ENCODE results near the gene ADAM19.

The ADAM19 gene

DNA sequence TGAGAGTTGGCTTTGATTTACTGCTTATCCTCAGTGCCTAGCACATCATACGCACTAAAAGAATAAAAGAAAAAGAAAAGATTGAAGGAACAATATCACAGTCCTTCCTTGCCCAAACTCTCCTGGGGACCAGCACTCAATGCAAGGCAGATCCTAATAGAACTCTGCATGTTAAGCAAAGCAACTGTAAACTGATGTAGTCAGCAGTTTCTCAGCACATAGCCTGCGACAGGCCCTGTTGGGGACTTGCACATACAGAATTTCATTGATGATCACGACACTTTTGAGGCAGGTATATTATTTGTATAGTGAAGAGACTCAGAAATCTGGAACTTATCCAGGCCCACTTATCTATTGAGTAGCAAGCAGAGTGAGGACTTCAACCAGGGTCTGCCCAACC is 100.1 kb downstream of the ADAM19 start:
- no peak for DNase-seq (ENCODE audit: low read depth)
- H3K4me3 ChIP-seq (ENCODE audit: low read depth, low read length) = no peak overlapping the region

DNA sequence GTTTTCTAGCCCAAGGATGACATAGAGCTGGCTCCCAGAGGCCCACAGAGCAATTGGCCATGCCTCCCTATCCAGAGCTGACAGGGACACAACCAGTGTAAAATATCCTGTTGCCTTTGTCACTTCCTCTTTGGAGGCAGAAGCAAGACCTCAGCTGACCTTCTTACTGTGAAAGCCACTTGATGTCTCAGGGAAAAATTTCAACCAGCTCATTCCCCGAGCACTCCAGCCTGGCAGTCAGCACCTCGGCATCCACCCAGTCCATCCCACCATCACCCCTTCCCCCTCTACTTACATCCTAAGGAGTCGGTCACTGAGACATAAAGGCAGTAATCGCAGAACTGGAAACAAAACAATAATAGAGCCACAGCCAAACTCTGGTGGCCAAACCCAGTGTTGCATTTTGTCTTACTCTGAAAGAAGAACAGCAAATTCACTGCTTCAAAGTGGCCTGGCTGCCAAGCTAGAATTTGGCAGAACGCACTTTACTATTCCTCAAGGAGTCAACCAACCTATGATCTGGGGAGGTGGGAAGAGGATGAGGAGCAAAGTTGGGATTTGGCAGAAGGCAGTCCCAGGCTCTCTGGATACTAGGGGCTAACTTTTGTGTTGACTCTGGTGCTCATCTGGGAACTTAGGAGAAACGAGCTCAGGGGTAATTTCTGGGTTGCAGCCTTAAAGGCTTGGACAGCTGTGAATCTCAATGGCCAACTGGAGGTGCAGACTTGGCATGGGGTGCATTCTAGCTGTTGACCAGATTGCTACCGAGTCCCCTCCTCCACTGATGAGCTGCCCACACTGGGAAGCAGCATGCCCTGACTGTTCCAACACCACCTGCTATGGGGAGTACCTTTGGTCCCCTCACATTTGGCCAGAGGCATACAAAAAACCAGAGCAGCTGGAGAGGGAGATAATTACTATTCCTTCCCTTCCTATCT is 101.9 kb downstream of the ADAM19 start:
- no peak for DNase-seq (ENCODE audit: low read depth)
- H3K4me3 ChIP-seq (ENCODE audit: low read depth, low read length) = no peak overlapping the region

- no peak for DNase-seq (ENCODE audit: low read depth)
- H3K4me3 ChIP-seq (ENCODE audit: low read depth, low read length) = no peak overlapping the region
Measured at GRCh38 chr5:157471709-157472108, 103.9 kb downstream of the ADAM19 start.

- no peak for DNase-seq (ENCODE audit: low read depth)
- H3K4me3 ChIP-seq (ENCODE audit: low read depth, low read length) = no peak overlapping the region
Measured at GRCh38 chr5:157470631-157471030, 104.9 kb downstream of the ADAM19 start.

- no peak for DNase-seq (ENCODE audit: low read depth)
- no peak overlapping the region for H3K4me3 ChIP-seq (ENCODE audit: low read depth, low read length)
Measured at GRCh38 chr5:157469687-157470086, 105.9 kb downstream of the ADAM19 start.

DNA sequence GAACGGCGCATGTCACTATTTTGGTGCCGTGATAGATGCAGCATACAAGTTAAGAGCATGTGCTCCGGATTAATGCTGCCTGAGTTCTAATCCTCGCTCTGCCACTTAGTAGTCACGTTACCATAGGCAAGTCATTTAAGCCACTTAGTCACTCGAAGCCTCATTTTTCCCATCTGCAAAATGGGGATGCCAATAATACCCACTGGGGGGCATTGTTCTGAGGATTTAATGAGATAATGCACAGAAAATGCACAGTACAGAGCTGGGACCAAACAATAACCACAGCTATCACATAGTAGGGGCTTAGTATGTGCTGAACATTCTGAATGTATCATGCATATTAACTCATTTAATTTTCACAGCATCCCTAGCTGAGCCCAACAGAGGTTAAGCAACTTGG is 106.5 kb downstream of the ADAM19 start:
- no peak for DNase-seq (ENCODE audit: low read depth)
- H3K4me3 ChIP-seq (ENCODE audit: low read depth, low read length) = no peak overlapping the region

- no peak for DNase-seq (ENCODE audit: low read depth)
- no peak overlapping the region for H3K4me3 ChIP-seq (ENCODE audit: low read depth, low read length)
Measured at GRCh38 chr5:157468293-157468965, 107.1 kb downstream of the ADAM19 start.

- no peak overlapping the region for H3K4me3 ChIP-seq (ENCODE audit: low read depth, low read length)
- peak; percentile 90 for DNase-seq (ENCODE audit: low read depth)
Measured at GRCh38 chr5:157464519-157465171, 110.9 kb downstream of the ADAM19 start.

- no peak overlapping the region for H3K4me3 ChIP-seq (ENCODE audit: low read depth, low read length)
- peak; percentile 62 for DNase-seq (ENCODE audit: low read depth)
Measured at GRCh38 chr5:157463621-157464518, 111.7 kb downstream of the ADAM19 start.

DNA sequence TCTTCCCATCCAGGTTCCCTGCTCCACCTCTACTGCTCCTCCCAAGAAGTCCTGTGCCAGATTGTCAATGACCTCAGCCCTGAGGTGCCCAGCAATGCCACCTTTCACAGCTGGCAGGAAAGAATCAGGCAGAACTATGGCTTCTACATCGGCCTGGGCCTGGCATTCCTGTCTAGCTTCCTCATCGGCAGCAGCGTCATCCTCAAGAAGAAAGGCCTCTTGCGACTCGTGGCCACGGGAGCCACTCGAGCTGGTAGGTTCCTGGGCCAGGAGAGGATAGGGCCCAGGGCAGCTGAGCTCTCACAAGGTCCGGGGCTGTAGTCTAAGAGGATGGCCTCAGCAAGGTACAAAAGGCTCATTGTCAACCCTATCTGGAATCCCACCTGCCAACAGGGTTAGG is 112.5 kb downstream of the ADAM19 start:
- DNase-seq (ENCODE audit: low read depth) = no peak
- H3K4me3 ChIP-seq (ENCODE audit: low read depth, low read length) = no peak overlapping the region

- no peak overlapping the region for H3K4me3 ChIP-seq (ENCODE audit: low read depth, low read length)
- no peak for DNase-seq (ENCODE audit: low read depth)
Measured at GRCh38 chr5:157460921-157461792, 114.4 kb downstream of the ADAM19 start.

DNA sequence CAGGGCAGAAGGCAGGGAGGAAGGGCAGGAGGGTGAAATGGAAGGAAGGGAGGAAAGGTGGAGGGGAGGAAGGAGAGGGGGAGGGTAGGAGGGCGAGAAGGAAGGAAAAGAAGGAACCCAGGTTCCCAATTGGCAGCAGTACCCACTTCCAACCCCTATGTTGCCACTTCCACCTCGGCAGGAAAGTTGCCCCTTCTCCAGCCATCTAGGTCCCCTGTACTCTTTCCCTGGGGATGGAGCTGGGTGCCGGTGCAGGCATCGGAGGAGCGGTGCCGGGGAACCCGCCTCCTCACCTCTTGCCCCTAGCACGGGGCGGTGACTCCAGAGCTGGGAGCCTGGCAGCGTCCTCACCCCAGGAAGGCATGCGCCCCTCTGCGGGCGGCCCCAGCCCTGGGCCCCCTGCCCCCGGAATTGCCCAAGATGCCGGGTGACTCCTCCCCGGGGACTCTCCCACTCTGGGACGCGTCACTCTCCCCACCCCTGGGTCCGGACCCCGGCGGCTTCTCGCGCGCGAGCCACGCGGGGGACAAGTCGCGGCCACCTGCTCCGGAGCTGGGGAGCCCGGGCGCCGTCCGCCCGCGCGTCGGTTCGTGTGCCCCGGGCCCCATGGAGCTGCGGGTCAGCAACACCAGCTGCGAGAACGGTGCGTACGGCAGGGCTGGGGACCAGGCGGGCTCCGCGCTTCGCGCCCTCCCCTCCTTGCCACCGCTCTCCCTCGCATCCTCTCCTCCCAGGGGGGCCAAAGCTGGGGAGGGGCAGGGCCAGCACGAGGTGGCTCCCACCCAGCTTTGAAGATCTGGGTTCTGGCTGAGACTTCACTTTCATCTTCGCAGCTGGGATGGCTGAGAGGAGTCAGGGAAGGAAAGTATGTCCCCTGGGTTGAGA is 115.6 kb downstream of the ADAM19 start, which contains the start of gene NIPAL4:
NIPAL4 (plus strand) TSS at position 499 of the 885 bp plus-strand sequence; CDS start at position 607, 108 bp downstream.
- DNase-seq (ENCODE audit: low read depth) = no peak
- H3K4me3 ChIP-seq (ENCODE audit: low read depth, low read length) = peak within 1 kb of the TSS; percentile 42

DNA sequence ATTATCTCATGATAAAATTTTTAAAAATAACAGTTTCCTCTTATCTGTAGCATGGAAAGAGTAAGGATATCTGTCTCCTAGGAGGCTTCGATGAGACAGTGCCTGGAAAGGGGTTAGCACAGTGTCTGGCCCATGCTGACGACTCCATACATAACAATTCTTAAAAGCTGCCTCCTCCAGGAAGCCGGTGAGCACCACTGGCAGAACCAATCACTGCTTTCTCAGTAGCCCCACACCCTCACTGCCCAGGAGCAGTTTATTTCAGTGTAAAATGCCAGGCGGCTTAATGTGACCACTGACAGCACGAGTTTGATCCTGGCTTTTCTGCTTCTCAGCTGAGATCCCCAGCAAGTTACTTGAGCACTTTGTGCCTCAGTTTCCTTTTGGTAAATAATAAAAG is 116.7 kb downstream of the ADAM19 start:
- DNase-seq (ENCODE audit: low read depth) = no peak
- no peak overlapping the region for H3K4me3 ChIP-seq (ENCODE audit: low read depth, low read length)

DNA sequence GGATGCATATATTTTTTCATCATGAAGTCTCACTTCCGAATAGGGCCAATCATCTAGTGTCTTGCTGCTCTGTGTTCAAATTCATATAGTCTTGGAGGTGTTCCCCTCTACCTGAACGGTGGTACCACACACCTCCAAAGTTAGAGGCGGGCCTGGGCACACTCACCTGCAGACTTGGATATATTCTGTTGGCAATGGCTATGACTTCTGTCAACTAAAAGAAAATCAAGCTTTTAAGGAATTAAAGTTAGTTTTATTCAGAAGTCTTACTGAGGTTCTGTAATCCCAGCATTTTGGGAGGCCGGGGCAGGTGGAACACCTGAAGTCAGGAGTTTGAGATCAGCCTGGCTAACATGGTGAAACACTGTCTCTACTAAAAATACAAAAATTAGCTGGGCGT is 118.2 kb downstream of the ADAM19 start:
- DNase-seq (ENCODE audit: low read depth) = no peak
- no peak overlapping the region for H3K4me3 ChIP-seq (ENCODE audit: low read depth, low read length)

GRCh38 chr5:157456301-157456700 is 119.3 kb downstream of the ADAM19 start:
- DNase-seq (ENCODE audit: low read depth) = no peak
- H3K4me3 ChIP-seq (ENCODE audit: low read depth, low read length) = no peak overlapping the region

GRCh38 chr5:157455057-157455456 is 120.5 kb downstream of the ADAM19 start:
- H3K4me3 ChIP-seq (ENCODE audit: low read depth, low read length) = no peak overlapping the region
- no peak for DNase-seq (ENCODE audit: low read depth)

GRCh38 chr5:157454273-157454672 is 121.3 kb downstream of the ADAM19 start:
- no peak overlapping the region for H3K4me3 ChIP-seq (ENCODE audit: low read depth, low read length)
- DNase-seq (ENCODE audit: low read depth) = no peak

Data from skeletal muscle cell (primary cell).